ENCODE data around the gene UCHL5. TPM values are rescaled to one million over a fixed set of nuclear protein-coding genes. Genes with fewer than 3 reads are reported as not detected.

Gene UCHL5
- polyA plus RNA-seq, 1 experiment = 9.4 TPM

GRCh38 chr1:192969091-192969490 is 90.1 kb downstream of the UCHL5 start:
- ChIA-PET CTCF (no interaction called here), POLR2A (no interaction called here)
- Histone ChIP-seq H3K36me3 (ENCODE audit: control insufficient read depth, insufficient read depth, low read length) (no peaks in the 10 kb centered on the region), H3K27me3 (ENCODE audit: control insufficient read depth, insufficient read depth, low read length) (no peaks in the 10 kb centered on the region), H3K4me3 (ENCODE audit: low read depth, low read length) (no peak overlapping the region)
- TF ChIP-seq CTCF (IDR thresholded peaks at IDR 0.05; ENCODE audit: insufficient read depth, low read depth, low read length) = no peak
- no peak for DNase-seq (ENCODE audit: low read depth)

- DNase-seq (ENCODE audit: low read depth) = no peak
- TF ChIP-seq CTCF (IDR thresholded peaks at IDR 0.05; ENCODE audit: insufficient read depth, low read depth, low read length) = no peak
- Histone ChIP-seq H3K36me3 (ENCODE audit: control insufficient read depth, insufficient read depth, low read length) (no peaks in the 10 kb centered on the region), H3K27me3 (ENCODE audit: control insufficient read depth, insufficient read depth, low read length) (no peaks in the 10 kb centered on the region), H3K4me3 (ENCODE audit: low read depth, low read length) (no peak overlapping the region)
- POLR2A ChIA-PET = no interaction called here
- CTCF ChIA-PET = no interaction called here
These were observed 90.8 kb downstream of the UCHL5 start for GRCh38 chr1:192968323-192968722.

- no peaks in the 10 kb centered on the region for H3K27me3 ChIP-seq (ENCODE audit: control insufficient read depth, insufficient read depth, low read length)
- TF ChIP-seq CTCF (IDR thresholded peaks at IDR 0.05; ENCODE audit: insufficient read depth, low read depth, low read length) = no peak
- H3K4me3 ChIP-seq (ENCODE audit: low read depth, low read length) = no peak overlapping the region
- no peak for DNase-seq (ENCODE audit: low read depth)
- CTCF ChIA-PET = no interaction called here
- H3K36me3 ChIP-seq (ENCODE audit: control insufficient read depth, insufficient read depth, low read length) = no peaks in the 10 kb centered on the region
- POLR2A ChIA-PET = no interaction called here
These were observed 91.3 kb downstream of the UCHL5 start for GRCh38 chr1:192967901-192968300.

GRCh38 chr1:192967211-192967877 is 91.8 kb downstream of the UCHL5 start:
- no peak for TF ChIP-seq CTCF (IDR thresholded peaks at IDR 0.05; ENCODE audit: insufficient read depth, low read depth, low read length)
- no peak for DNase-seq (ENCODE audit: low read depth)
- no peaks in the 10 kb centered on the region for H3K27me3 ChIP-seq (ENCODE audit: control insufficient read depth, insufficient read depth, low read length)
- ChIA-PET POLR2A (no interaction called here), CTCF (no interaction called here)
- no peaks in the 10 kb centered on the region for H3K36me3 ChIP-seq (ENCODE audit: control insufficient read depth, insufficient read depth, low read length)
- no peak overlapping the region for H3K4me3 ChIP-seq (ENCODE audit: low read depth, low read length)

GRCh38 chr1:192966073-192966472 is 93.1 kb downstream of the UCHL5 start:
- CTCF ChIA-PET = no interaction called here
- no peaks in the 10 kb centered on the region for H3K36me3 ChIP-seq (ENCODE audit: control insufficient read depth, insufficient read depth, low read length)
- no peak overlapping the region for H3K4me3 ChIP-seq (ENCODE audit: low read depth, low read length)
- no peak for DNase-seq (ENCODE audit: low read depth)
- POLR2A ChIA-PET = no interaction called here
- TF ChIP-seq CTCF (IDR thresholded peaks at IDR 0.05; ENCODE audit: insufficient read depth, low read depth, low read length) = no peak
- H3K27me3 ChIP-seq (ENCODE audit: control insufficient read depth, insufficient read depth, low read length) = no peaks in the 10 kb centered on the region

All from BJ (cell line).